NCI-H1105 (cell line): ENCODE measurements around the gene PARD3.
"Not testable (repeated sequence)": the region's sequence is repeated elsewhere in the genome, so short reads cannot be mapped to it uniquely, and the experiment has no call there.

Experiments
- DNase-seq: peaks from one replicate; lab custom pipeline; 2025; lab: John Stamatoyannopoulos, UW

PARD3 gene

GRCh38 chr10:34420795-34421194, 394.3 kb downstream of the PARD3 start:
- DNase-seq = no peak

GRCh38 chr10:34420273-34420672, 394.8 kb downstream of the PARD3 start:
- DNase-seq = no peak

- no peak for DNase-seq
Measured at GRCh38 chr10:34415039-34415438, 400.1 kb downstream of the PARD3 start.

- DNase-seq = no peak
Measured at GRCh38 chr10:34413756-34414587, 401.1 kb downstream of the PARD3 start.

GRCh38 chr10:34413214-34413613, 401.9 kb downstream of the PARD3 start:
- DNase-seq = no peak

- no peak for DNase-seq
Measured at GRCh38 chr10:34408956-34409355, 406.1 kb downstream of the PARD3 start.

- DNase-seq = no peak
Measured at GRCh38 chr10:34408381-34408780, 406.7 kb downstream of the PARD3 start.

GRCh38 chr10:34407324-34407805, 407.7 kb downstream of the PARD3 start:
- DNase-seq = no peak

GRCh38 chr10:34406463-34407323, 408.4 kb downstream of the PARD3 start:
- DNase-seq = no peak

GRCh38 chr10:34405611-34406462, 409.3 kb downstream of the PARD3 start:
- DNase-seq = no peak

- DNase-seq = no peak
Measured at GRCh38 chr10:34403512-34403911, 411.6 kb downstream of the PARD3 start.

- DNase-seq = no peak
Measured at GRCh38 chr10:34400075-34400474, 415.0 kb downstream of the PARD3 start.

GRCh38 chr10:34399013-34399412, 416.1 kb downstream of the PARD3 start:
- DNase-seq = no peak

GRCh38 chr10:34397324-34397723, 417.8 kb downstream of the PARD3 start:
- DNase-seq = no peak

GRCh38 chr10:34396663-34397062, 418.4 kb downstream of the PARD3 start:
- DNase-seq = no peak

GRCh38 chr10:34392641-34393170, 422.4 kb downstream of the PARD3 start:
- DNase-seq = no peak

GRCh38 chr10:34391168-34391567, 423.9 kb downstream of the PARD3 start:
- DNase-seq = not testable (repeated sequence)

- DNase-seq = no peak
Measured at GRCh38 chr10:34389801-34390200, 425.3 kb downstream of the PARD3 start.

GRCh38 chr10:34386921-34387320, 428.2 kb downstream of the PARD3 start:
- no peak for DNase-seq

GRCh38 chr10:34384372-34384771, 430.7 kb downstream of the PARD3 start:
- no peak for DNase-seq

GRCh38 chr10:34382626-34383025, 432.5 kb downstream of the PARD3 start:
- DNase-seq = no peak

GRCh38 chr10:34380856-34381255, 434.2 kb downstream of the PARD3 start:
- no peak for DNase-seq
